ENCODE measurements around the gene CCDC12.

The CCDC12 gene

GRCh38 chr3:46918202-46918601, 58.3 kb downstream of the CCDC12 start:
- TF ChIP-seq CTCF (IDR thresholded peaks at IDR 0.05; ENCODE audit: low read length) (no peak), EZH2 (optimal IDR thresholded peaks at IDR 0.05; ENCODE audit: low read depth, low read length) (no peak), EZH2phosphoT487 (IDR thresholded peaks at IDR 0.05; ENCODE audit: low read length) (no peak)
- H3K4me1 ChIP-seq (ENCODE audit: low read length) = 0 out of 2 replicates have a peak, but pooled peaks cover 3% of the 10 kb centered on the region
- no peak overlapping the region for H3K27ac ChIP-seq (ENCODE audit: low read length)
- no peak overlapping the region for H2AFZ ChIP-seq (ENCODE audit: low read length)
- 0 out of 2 replicates have a peak, but pooled peaks cover 4% of the 10 kb centered on the region for H3K79me2 ChIP-seq (ENCODE audit: low read length)
- H3K9me2 ChIP-seq (replicated peaks; ENCODE audit: insufficient read depth, low read length) = no peaks in the 10 kb centered on the region
- H3K4me2 ChIP-seq (ENCODE audit: low read depth, low read length) = no peak overlapping the region
- DNase-seq = no peak
- no peaks in the 10 kb centered on the region for H3K36me3 ChIP-seq (replicated peaks; ENCODE audit: insufficient read depth, low read length)
- no peaks in the 10 kb centered on the region for H3K9me3 ChIP-seq (replicated peaks; ENCODE audit: insufficient read depth, low read length)
- H3K9ac ChIP-seq (ENCODE audit: low read length) = no peak overlapping the region
- no peaks in the 10 kb centered on the region for H3K27me3 ChIP-seq (replicated peaks; ENCODE audit: insufficient read depth, low read length)
- no peak overlapping the region for H3K4me3 ChIP-seq (ENCODE audit: low read length)
- H3F3A ChIP-seq (ENCODE audit: insufficient read depth, low read length) = no peaks in the 10 kb centered on the region
- no peaks in the 10 kb centered on the region for H4K20me1 ChIP-seq (ENCODE audit: insufficient read depth, low read length)

GRCh38 chr3:46917257-46917656, 59.3 kb downstream of the CCDC12 start:
- no peaks in the 10 kb centered on the region for H3K36me3 ChIP-seq (replicated peaks; ENCODE audit: insufficient read depth, low read length)
- H3K79me2 ChIP-seq (ENCODE audit: low read length) = no peaks in the 10 kb centered on the region
- no peak for DNase-seq
- H3K9ac ChIP-seq (ENCODE audit: low read length) = no peak overlapping the region
- no peaks in the 10 kb centered on the region for H3K27me3 ChIP-seq (replicated peaks; ENCODE audit: insufficient read depth, low read length)
- H3K4me1 ChIP-seq (ENCODE audit: low read length) = 0 out of 2 replicates have a peak, but pooled peaks cover 3% of the 10 kb centered on the region
- no peak for TF ChIP-seq EZH2 (optimal IDR thresholded peaks at IDR 0.05; ENCODE audit: low read depth, low read length)
- TF ChIP-seq CTCF (IDR thresholded peaks at IDR 0.05; ENCODE audit: low read length) = no peak
- TF ChIP-seq EZH2phosphoT487 (IDR thresholded peaks at IDR 0.05; ENCODE audit: low read length) = no peak
- no peak overlapping the region for H2AFZ ChIP-seq (ENCODE audit: low read length)
- no peak overlapping the region for H3K4me2 ChIP-seq (ENCODE audit: low read depth, low read length)
- H3K27ac ChIP-seq (ENCODE audit: low read length) = no peak overlapping the region
- H3K9me2 ChIP-seq (replicated peaks; ENCODE audit: insufficient read depth, low read length) = no peaks in the 10 kb centered on the region
- no peaks in the 10 kb centered on the region for H3F3A ChIP-seq (ENCODE audit: insufficient read depth, low read length)
- no peaks in the 10 kb centered on the region for H4K20me1 ChIP-seq (ENCODE audit: insufficient read depth, low read length)
- no peaks in the 10 kb centered on the region for H3K9me3 ChIP-seq (replicated peaks; ENCODE audit: insufficient read depth, low read length)
- no peak overlapping the region for H3K4me3 ChIP-seq (ENCODE audit: low read length)

GRCh38 chr3:46916799-46917198, 59.7 kb downstream of the CCDC12 start:
- no peaks in the 10 kb centered on the region for H3K9me3 ChIP-seq (replicated peaks; ENCODE audit: insufficient read depth, low read length)
- H3K36me3 ChIP-seq (replicated peaks; ENCODE audit: insufficient read depth, low read length) = no peaks in the 10 kb centered on the region
- no peaks in the 10 kb centered on the region for H3K9me2 ChIP-seq (replicated peaks; ENCODE audit: insufficient read depth, low read length)
- no peak overlapping the region for H3K27ac ChIP-seq (ENCODE audit: low read length)
- H3K4me2 ChIP-seq (ENCODE audit: low read depth, low read length) = no peak overlapping the region
- H3K4me3 ChIP-seq (ENCODE audit: low read length) = no peak overlapping the region
- TF ChIP-seq EZH2 (optimal IDR thresholded peaks at IDR 0.05; ENCODE audit: low read depth, low read length) (no peak), EZH2phosphoT487 (IDR thresholded peaks at IDR 0.05; ENCODE audit: low read length) (no peak), CTCF (IDR thresholded peaks at IDR 0.05; ENCODE audit: low read length) (no peak)
- no peaks in the 10 kb centered on the region for H3F3A ChIP-seq (ENCODE audit: insufficient read depth, low read length)
- H3K79me2 ChIP-seq (ENCODE audit: low read length) = no peaks in the 10 kb centered on the region
- no peak for DNase-seq
- no peak overlapping the region for H2AFZ ChIP-seq (ENCODE audit: low read length)
- no peak overlapping the region for H3K9ac ChIP-seq (ENCODE audit: low read length)
- H4K20me1 ChIP-seq (ENCODE audit: insufficient read depth, low read length) = no peaks in the 10 kb centered on the region
- H3K4me1 ChIP-seq (ENCODE audit: low read length) = 0 out of 2 replicates have a peak, but pooled peaks cover 3% of the 10 kb centered on the region
- H3K27me3 ChIP-seq (replicated peaks; ENCODE audit: insufficient read depth, low read length) = no peaks in the 10 kb centered on the region
